ENCODE data around the gene PSMA3. TPM values are rescaled to one million over a fixed set of nuclear protein-coding genes. Genes with fewer than 3 reads are reported as not detected.

The PSMA3 gene
- total RNA-seq, 1 donor: 76.7 TPM

GRCh38 chr14:58296726-58297125, 52.1 kb downstream of the PSMA3 start:
- Histone ChIP-seq H4K20me1 (ENCODE audit: insufficient read depth, low read length) (peaks cover 42% of the 10 kb centered on the region), H3K4me2 (ENCODE audit: insufficient read depth, low read length) (peak overlapping the region; percentile 88), H3K79me2 (ENCODE audit: insufficient read depth, low read length) (peaks cover 82% of the 10 kb centered on the region), H2AFZ (ENCODE audit: low read length) (no peak overlapping the region), H3K9me3 (ENCODE audit: low read depth, low read length) (no peaks in the 10 kb centered on the region), H3K4me3 (ENCODE audit: insufficient read depth, low read length) (peak overlapping the region; percentile 86), H3K36me3 (ENCODE audit: insufficient read depth, low read length) (peaks cover 36% of the 10 kb centered on the region), H3K4me1 (ENCODE audit: insufficient read depth, low read length) (peaks cover 20% of the 10 kb centered on the region), H3K27ac (ENCODE audit: low read depth, low read length) (peak overlapping the region; percentile 95), H3K27me3 (ENCODE audit: insufficient read depth, low read length) (no peaks in the 10 kb centered on the region)
- no peak for DNase-seq (ENCODE audit: insufficient read length, low spot score, missing footprints)
- TF ChIP-seq CTCF (IDR thresholded peaks at IDR 0.05; ENCODE audit: extremely low read depth, low read depth, low read length): no peak

GRCh38 chr14:58297412-58297761, 52.7 kb downstream of the PSMA3 start:
- Histone ChIP-seq H3K4me3 (ENCODE audit: insufficient read depth, low read length) (peak overlapping the region; percentile 86), H2AFZ (ENCODE audit: low read length) (no peak overlapping the region), H3K4me1 (ENCODE audit: insufficient read depth, low read length) (peaks cover 20% of the 10 kb centered on the region), H3K36me3 (ENCODE audit: insufficient read depth, low read length) (peaks cover 31% of the 10 kb centered on the region), H3K9me3 (ENCODE audit: low read depth, low read length) (no peaks in the 10 kb centered on the region), H3K79me2 (ENCODE audit: insufficient read depth, low read length) (peaks cover 77% of the 10 kb centered on the region), H3K27me3 (ENCODE audit: insufficient read depth, low read length) (no peaks in the 10 kb centered on the region), H4K20me1 (ENCODE audit: insufficient read depth, low read length) (peaks cover 42% of the 10 kb centered on the region), H3K27ac (ENCODE audit: low read depth, low read length) (peak overlapping the region; percentile 95), H3K4me2 (ENCODE audit: insufficient read depth, low read length) (peak overlapping the region; percentile 88)
- no peak for DNase-seq (ENCODE audit: insufficient read length, low spot score, missing footprints)
- no peak for TF ChIP-seq CTCF (IDR thresholded peaks at IDR 0.05; ENCODE audit: extremely low read depth, low read depth, low read length)

DNA sequence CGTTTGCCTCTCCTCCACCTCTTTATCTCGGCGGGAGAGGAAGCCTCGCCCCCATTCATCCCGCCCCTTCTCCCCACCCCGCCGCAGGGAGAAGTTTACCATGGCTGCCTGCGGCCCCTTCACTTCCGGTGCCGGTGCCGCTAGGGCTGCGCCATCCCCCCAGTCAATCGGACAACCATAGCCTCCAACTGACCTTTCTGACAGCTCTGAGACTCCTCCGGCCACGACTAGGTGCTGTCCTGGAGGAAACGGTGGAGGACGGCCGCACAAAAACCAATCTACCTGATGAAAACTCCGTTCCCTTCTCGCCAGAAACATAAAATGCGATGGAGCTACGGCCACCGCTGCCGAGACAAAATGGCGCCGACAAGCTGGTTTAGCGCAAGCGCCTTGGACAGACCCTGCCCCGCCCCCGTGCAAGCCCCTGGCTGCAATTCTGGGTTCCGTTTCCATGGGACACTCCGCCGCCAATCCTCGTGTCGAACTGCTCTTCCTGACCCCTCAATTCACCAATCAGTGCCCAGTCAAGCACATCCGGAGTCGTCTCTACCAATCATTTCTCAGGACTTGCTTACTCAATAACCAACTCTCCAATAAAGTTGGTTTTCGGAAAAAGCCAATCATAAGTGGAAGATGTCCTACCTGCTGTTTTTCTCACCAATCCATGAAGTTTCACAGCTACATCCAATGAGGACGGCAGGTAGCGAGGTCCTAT, 53.3 kb downstream of the PSMA3 start:
- peak; percentile 7 for TF ChIP-seq CTCF (IDR thresholded peaks at IDR 0.05; ENCODE audit: extremely low read depth, low read depth, low read length)
- Histone ChIP-seq H3K4me1 (ENCODE audit: insufficient read depth, low read length) (peaks cover 17% of the 10 kb centered on the region), H3K27me3 (ENCODE audit: insufficient read depth, low read length) (no peaks in the 10 kb centered on the region), H3K27ac (ENCODE audit: low read depth, low read length) (peak overlapping the region; percentile 95), H4K20me1 (ENCODE audit: insufficient read depth, low read length) (peaks cover 37% of the 10 kb centered on the region), H3K4me2 (ENCODE audit: insufficient read depth, low read length) (peak overlapping the region; percentile 88), H3K36me3 (ENCODE audit: insufficient read depth, low read length) (peaks cover 26% of the 10 kb centered on the region), H2AFZ (ENCODE audit: low read length) (peak overlapping the region; percentile 85), H3K9me3 (ENCODE audit: low read depth, low read length) (no peaks in the 10 kb centered on the region), H3K79me2 (ENCODE audit: insufficient read depth, low read length) (peaks cover 72% of the 10 kb centered on the region), H3K4me3 (ENCODE audit: insufficient read depth, low read length) (peak overlapping the region; percentile 86)
- peak; percentile 100 for DNase-seq (ENCODE audit: insufficient read length, low spot score, missing footprints)

- peak within 1 kb of the TSS; percentile 95 for H3K27ac ChIP-seq (ENCODE audit: low read depth, low read length)
- peaks cover 26% of the 10 kb centered on the region for H3K36me3 ChIP-seq (ENCODE audit: insufficient read depth, low read length)
- TF ChIP-seq CTCF (IDR thresholded peaks at IDR 0.05; ENCODE audit: extremely low read depth, low read depth, low read length): no peak
- peaks cover 38% of the 10 kb centered on the region for H4K20me1 ChIP-seq (ENCODE audit: insufficient read depth, low read length)
- DNase-seq (ENCODE audit: insufficient read length, low spot score, missing footprints): peak; percentile 68
- H3K4me2 ChIP-seq (ENCODE audit: insufficient read depth, low read length): peak within 1 kb of the TSS; percentile 92
- peak within 1 kb of the TSS; percentile 86 for H3K4me3 ChIP-seq (ENCODE audit: insufficient read depth, low read length)
- peak within 1 kb of the TSS; percentile 90 for H2AFZ ChIP-seq (ENCODE audit: low read length)
- no peaks in the 10 kb centered on the region for H3K27me3 ChIP-seq (ENCODE audit: insufficient read depth, low read length)
- H3K79me2 ChIP-seq (ENCODE audit: insufficient read depth, low read length): peaks cover 71% of the 10 kb centered on the region
- H3K4me1 ChIP-seq (ENCODE audit: insufficient read depth, low read length): peaks cover 17% of the 10 kb centered on the region
- H3K9me3 ChIP-seq (ENCODE audit: low read depth, low read length): no peaks in the 10 kb centered on the region
Measured at GRCh38 chr14:58298477-58299400, 54.1 kb downstream of the PSMA3 start, which contains the start of gene ARID4A. TSS of gene ARID4A (plus strand) at chr14:58298555. CDS start at chr14:58299855, 1,300 bp downstream.

All from osteoblast (primary cell).